GM19239 (cell line): ENCODE data around the gene MARCO.
"Not testable (repeated sequence)": the region's sequence is repeated elsewhere in the genome, so short reads cannot be mapped to it uniquely, and the experiment has no call there.

Source experiments
- DNase-seq: peaks from one replicate; pipeline ENCODE4 v3.0.0; 2011; ENCODE audit warnings: low spot score; ENCODE audit not compliant: insufficient read length
- FAIRE-seq: peaks from 2 replicates; lab custom pipeline; 2011; peaks lifted over from hg19 to GRCh38; lab: Jason Lieb, UNC

MARCO gene

GRCh38 chr2:118994172-118994700, 52.2 kb downstream of the MARCO start:
- no peak for DNase-seq
- no peak for FAIRE-seq

GRCh38 chr2:118994778-118995177, 52.8 kb downstream of the MARCO start:
- no peak for FAIRE-seq
- DNase-seq: no peak

GRCh38 chr2:119003856-119004255, 61.9 kb downstream of the MARCO start:
- DNase-seq, FAIRE-seq: not testable (repeated sequence)

- FAIRE-seq (no peak), DNase-seq (no peak)
Measured at GRCh38 chr2:119004602-119005001, 62.6 kb downstream of the MARCO start.

GRCh38 chr2:119005051-119005450, 63.1 kb downstream of the MARCO start:
- FAIRE-seq (no peak), DNase-seq (no peak)

- DNase-seq: no peak
- no peak for FAIRE-seq
Measured at GRCh38 chr2:119005555-119005954, 63.6 kb downstream of the MARCO start.

GRCh38 chr2:119006441-119006840, 64.4 kb downstream of the MARCO start:
- DNase-seq: no peak

GRCh38 chr2:119008108-119008507, 66.1 kb downstream of the MARCO start:
- DNase-seq (no peak), FAIRE-seq (no peak)

More at GRCh38 chr2:119006441-119006840, 64.4 kb downstream of the MARCO start:
- no peak for FAIRE-seq

GRCh38 chr2:119009110-119009509, 67.1 kb downstream of the MARCO start:
- DNase-seq: no peak
- no peak for FAIRE-seq

- no peak for FAIRE-seq
- no peak for DNase-seq
Measured at GRCh38 chr2:119010336-119010735, 68.3 kb downstream of the MARCO start.

GRCh38 chr2:119011162-119011909, 69.3 kb downstream of the MARCO start:
- no peak for FAIRE-seq

GRCh38 chr2:119011910-119012209, 69.9 kb downstream of the MARCO start:
- no peak for FAIRE-seq
- no peak for DNase-seq

More at GRCh38 chr2:119011162-119011909, 69.3 kb downstream of the MARCO start:
- DNase-seq: no peak

- no peak for DNase-seq
- no peak for FAIRE-seq
Measured at GRCh38 chr2:119012345-119013301, 70.6 kb downstream of the MARCO start.

- no peak for FAIRE-seq
Measured at GRCh38 chr2:119013671-119014070, 71.7 kb downstream of the MARCO start.

GRCh38 chr2:119015845-119016244, 73.9 kb downstream of the MARCO start:
- FAIRE-seq: no peak

More at GRCh38 chr2:119013671-119014070, 71.7 kb downstream of the MARCO start:
- DNase-seq: no peak

GRCh38 chr2:119019521-119019920, 77.5 kb downstream of the MARCO start:
- DNase-seq (no peak), FAIRE-seq (no peak)

More at GRCh38 chr2:119015845-119016244, 73.9 kb downstream of the MARCO start:
- no peak for DNase-seq

GRCh38 chr2:119022678-119023077, 80.7 kb downstream of the MARCO start:
- FAIRE-seq: no peak

GRCh38 chr2:119023534-119023933, 81.5 kb downstream of the MARCO start:
- FAIRE-seq: no peak
- no peak for DNase-seq

More at GRCh38 chr2:119022678-119023077, 80.7 kb downstream of the MARCO start:
- DNase-seq: no peak

- DNase-seq (no peak), FAIRE-seq (no peak)
Measured at GRCh38 chr2:119024152-119024551, 82.2 kb downstream of the MARCO start.

- DNase-seq (no peak), FAIRE-seq (no peak)
Measured at GRCh38 chr2:119024568-119024967, 82.6 kb downstream of the MARCO start.

GRCh38 chr2:119025013-119025412, 83.0 kb downstream of the MARCO start:
- DNase-seq (no peak), FAIRE-seq (no peak)
